GM18951 (cell line): ENCODE measurements around the gene BEST3.
A peak's percentile ranks its signal among the peaks of the same experiment; 100 is the strongest.

Experiments
- POLR2A ChIP-seq: IDR thresholded peaks from 4 replicates; pipeline ENCODE4 v1.6.1; 2011; ENCODE audit warnings: mild to moderate bottlenecking; ENCODE audit not compliant: insufficient read length, insufficient read depth; ENCODE audit errors: extremely low read depth
- in situ Hi-C: fragments of 300-500 bp; cut with MboI; formaldehyde crosslinking; loops from one replicate; pipeline ENCODE4 v1.12.0; 2022; ENCODE audit warnings: low sequenced_read_pairs, mixed read lengths, inconsistent platforms; ENCODE audit not compliant: unreplicated experiment

Gene BEST3

DNA sequence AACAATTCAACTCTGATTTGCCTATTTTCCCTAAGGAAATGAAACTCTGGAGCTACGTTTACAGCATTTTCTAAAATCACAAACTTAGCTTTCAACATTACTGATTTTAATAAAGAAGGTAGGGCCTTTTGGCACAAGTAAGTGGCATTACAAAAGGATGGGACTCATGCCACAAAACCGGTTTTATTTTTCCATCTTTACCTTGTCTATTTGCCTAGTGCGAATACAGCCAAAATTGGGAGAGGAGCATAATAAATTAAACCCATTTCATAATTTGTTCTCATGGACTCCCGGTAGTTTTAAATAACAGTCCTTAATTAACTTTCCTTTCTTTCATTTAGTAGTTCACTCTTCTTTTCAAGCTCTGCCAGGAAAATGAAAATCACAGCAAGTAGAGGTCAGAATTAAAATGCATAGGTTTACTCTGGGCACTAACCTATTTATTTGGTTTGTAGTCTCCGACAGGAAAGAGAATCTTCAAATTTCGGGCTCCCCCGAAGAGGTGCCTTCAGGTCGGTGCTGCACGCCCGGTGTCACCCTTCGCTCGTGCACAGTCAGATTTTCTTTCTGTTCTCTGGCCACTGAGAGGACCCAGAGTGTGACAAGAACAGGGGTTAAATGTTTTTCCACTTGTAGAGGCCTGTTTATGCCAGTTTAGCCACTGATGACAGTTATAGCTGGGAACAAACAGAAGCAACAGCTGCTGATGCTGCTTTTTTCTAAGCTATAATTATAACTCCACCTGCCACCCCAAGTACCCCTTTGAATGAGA lies at the start of gene BEST3:
TSS of gene BEST3 (minus strand) at position 535 of the 772 bp plus-strand sequence. CDS start 1,505 bp downstream, outside the sequence.
- TF ChIP-seq POLR2A, result no peak
- in situ Hi-C loops, result no loop called here

GRCh38 chr12:69744109-69744508 lies 45.0 kb upstream of the BEST3 start:
- no peak for TF ChIP-seq POLR2A
- in situ Hi-C loops, result no loop called here

DNA sequence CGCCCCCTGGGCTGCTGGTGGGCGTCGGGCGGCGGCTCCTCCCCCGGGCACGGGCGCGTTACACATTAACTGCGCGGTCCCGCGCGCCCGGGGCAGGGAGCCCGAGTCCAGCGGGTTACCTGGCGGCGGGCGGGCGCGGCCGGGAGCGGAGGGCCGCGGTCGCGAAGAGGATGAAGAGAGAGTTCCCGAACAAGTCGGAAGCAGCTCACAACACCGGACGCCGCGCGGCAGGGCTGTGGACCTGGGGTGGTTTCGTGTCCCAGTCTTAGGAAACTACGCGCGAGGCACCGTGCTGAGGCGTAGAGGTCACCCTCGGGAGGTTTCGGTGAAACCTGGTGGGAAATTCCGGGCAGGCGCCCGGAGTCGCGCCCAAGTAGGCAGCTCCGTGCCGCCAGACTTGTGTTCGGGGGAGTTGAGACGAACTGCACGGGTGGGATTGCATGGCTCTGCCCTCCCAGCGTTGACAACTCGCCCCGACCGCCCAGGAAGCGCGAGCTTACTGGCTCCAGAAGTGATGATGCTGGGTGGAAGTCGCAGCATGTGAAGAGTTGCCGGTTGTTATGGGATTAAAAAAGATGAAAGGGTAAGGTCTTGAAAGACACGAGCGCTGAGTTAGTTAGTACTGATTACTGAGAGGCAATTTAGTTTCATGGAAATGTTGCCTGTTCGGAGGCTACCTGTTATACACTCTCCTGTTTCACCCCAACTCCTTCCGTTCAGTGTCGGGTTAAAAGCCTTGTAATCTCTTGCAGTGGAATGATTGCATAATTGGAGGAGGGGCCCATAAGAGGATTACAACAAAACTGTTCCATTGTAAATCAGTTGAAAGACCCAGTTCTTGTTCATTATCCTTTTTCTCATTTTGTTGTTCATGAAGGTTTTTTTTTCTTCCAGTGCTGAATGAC lies 40.4 kb upstream of the BEST3 start:
- in situ Hi-C loops, result no loop called here
- no peak for TF ChIP-seq POLR2A

DNA sequence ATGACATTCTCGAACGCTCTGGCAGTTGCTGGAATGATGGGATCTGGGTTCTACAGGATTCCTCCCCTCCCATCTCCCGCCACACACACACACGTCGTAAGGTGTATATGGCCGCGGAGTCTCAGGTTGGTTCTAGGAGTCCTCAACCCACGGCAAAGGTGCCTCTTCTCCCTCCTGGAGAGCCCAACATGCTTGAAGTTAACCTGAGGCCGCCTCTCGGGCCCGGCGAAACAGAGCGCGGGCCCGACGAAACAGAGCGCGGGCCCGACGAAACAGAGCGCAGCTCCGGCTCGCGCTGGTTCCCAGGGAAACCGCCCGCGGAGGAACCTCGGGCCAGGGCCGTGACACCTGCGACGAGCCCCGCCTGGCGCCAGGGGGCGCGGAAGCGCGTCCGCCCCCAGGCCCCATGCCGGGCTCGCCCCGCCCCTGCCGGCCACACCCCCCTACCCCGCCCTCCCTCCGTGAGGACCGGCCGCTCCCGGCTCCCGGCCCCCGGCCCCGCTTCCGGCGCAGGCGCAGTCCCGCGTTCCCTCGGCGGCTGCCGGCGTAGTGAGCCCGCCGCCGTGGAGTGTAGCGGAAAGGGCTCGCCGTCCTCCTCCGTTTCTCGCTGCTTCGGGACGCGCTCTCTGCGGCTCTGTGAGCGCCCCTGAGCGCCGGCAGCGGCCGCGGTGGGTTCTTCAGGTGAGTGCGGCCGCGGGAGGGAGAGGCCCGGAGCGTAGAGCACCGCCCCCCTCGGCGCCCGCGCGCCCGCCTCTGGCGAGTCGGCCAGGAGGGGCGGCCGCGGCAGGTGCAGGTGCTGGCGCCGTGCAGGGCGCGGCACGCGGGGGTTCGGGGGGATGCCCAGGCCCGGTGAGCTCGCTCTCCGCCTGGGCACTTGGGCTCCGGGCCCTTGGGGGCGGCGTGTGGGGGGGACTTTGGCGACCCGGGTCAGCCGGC lies 39.5 kb upstream of the BEST3 start, which contains the start of gene RAB3IP:
TSS of gene RAB3IP (plus strand) at position 510 of the 936 bp plus-strand sequence. CDS start 16,549 bp downstream, outside the sequence.
- TF ChIP-seq POLR2A, result peak; percentile 67
- in situ Hi-C loops, result no loop called here

GRCh38 chr12:69733638-69734037 lies 34.5 kb upstream of the BEST3 start:
- no peak for TF ChIP-seq POLR2A

DNA sequence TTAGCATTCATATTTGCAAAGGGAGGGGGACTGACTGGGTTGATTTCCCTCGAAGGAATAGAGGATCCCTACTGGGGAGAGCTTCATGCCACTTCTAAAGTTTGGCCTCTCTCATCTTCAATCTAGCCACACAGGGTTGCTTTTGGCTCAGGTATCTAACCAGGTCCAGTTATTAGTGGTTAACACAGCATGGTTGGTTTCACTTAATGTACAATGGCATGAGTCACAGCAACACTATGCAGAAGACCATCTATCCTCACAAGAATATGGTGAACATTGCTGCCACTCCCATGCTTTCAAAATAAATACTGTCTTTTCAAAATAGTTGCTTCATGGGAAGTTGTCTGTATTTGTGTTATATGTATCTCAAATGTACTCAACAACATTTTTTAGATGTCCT lies 33.0 kb upstream of the BEST3 start:
- no peak for TF ChIP-seq POLR2A
- in situ Hi-C loops, result no loop called here

More at GRCh38 chr12:69733638-69734037, 34.5 kb upstream of the BEST3 start:
- in situ Hi-C loops, result no loop called here

GRCh38 chr12:69726922-69727321 lies 27.8 kb upstream of the BEST3 start:
- in situ Hi-C loops, result no loop called here
- TF ChIP-seq POLR2A, result no peak

- in situ Hi-C loops, result no loop called here
- TF ChIP-seq POLR2A, result no peak
Observed at GRCh38 chr12:69720750-69721149, 21.6 kb upstream of the BEST3 start.

DNA sequence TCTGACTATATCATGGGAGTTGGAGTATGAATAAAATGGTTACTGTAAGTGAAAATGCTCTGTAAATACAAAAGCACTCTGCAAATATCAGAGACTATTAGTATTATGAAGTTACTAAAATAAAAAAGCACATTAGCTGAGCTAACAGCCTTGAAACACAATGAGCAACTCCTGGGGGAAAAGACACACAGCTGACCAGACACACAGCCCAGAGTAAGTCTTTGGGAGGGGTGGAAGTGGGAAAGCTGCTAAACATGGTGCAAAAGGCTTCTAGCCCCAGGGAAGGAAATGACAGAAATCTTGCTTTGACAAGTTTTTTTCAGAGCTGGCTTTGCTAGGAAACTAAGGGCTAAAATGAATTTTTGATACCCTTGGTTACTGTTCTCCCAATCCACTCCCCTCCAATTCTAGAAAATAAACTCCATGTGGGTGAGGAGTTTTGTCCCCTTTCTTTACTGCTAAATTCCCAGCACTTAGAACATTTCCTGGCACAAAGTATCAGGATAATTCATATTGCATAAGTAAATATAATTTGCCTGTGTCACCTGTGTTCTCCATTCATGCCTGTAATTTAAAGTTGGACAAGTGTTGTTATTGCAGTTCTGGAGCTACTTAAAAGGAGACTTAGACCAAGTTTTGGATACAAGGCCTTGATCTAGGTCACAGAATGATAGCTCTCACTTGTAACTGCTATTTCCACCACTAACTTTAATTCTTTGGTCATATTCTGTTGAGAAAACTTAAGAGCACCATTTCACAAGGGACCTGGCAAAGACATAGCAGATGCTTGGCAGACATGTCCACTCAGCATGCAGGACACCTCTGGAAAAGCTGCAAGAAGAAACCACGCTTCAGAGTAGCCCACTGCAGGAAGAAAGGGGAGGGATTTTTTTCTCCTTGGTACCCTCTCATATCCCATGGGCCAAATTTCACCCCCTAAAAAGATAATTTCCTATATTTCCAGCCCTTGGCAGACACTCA lies 20.5 kb upstream of the BEST3 start:
- in situ Hi-C loops, result no loop called here
- no peak for TF ChIP-seq POLR2A

DNA sequence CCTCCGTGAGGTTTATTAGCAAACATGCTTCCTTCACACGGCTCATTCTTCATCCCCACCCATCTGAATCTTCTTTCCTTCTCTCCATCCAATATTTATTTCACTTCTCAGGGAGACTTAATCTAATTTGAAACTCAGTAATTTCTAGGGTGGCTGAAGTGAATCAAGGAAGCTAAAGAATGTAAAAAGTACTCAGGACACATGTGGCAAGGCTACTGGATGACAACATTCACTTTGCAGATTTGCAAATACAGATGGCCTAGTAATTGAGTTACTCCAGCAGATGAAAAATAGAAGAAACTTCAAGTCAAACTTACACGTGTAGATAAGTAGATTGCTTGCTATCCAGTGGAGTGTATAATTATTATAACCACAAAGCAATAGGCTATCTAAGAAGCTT lies 15.4 kb upstream of the BEST3 start:
- no peak for TF ChIP-seq POLR2A
- in situ Hi-C loops, result no loop called here

GRCh38 chr12:69712826-69713225 lies 13.7 kb upstream of the BEST3 start:
- TF ChIP-seq POLR2A, result no peak
- in situ Hi-C loops, result no loop called here
